GM19023 (cell line): ENCODE measurements around the gene CLOCK.

Experiments used
- ATAC-seq: cut with Tn5 transposase; IDR thresholded peaks from one replicate; pipeline ENCODE4 v1.9.1; 2021; ENCODE audit warnings: mild to moderate bottlenecking, moderate library complexity; ENCODE audit not compliant: unreplicated experiment

Gene CLOCK

GRCh38 chr4:55431710-55432336 lies 114.9 kb downstream of the CLOCK start:
- no peak for ATAC-seq

- no peak for ATAC-seq
These were observed 121.9 kb downstream of the CLOCK start for GRCh38 chr4:55424791-55425190.

GRCh38 chr4:55416176-55416575 lies 130.5 kb downstream of the CLOCK start:
- ATAC-seq = no peak

- no peak for ATAC-seq
These were observed 135.1 kb downstream of the CLOCK start for GRCh38 chr4:55411621-55412020.

GRCh38 chr4:55410431-55410830 lies 136.3 kb downstream of the CLOCK start:
- no peak for ATAC-seq

- ATAC-seq = peak; percentile 82
These were observed 137.1 kb downstream of the CLOCK start for GRCh38 chr4:55409468-55410171.

GRCh38 chr4:55407764-55408163 lies 138.9 kb downstream of the CLOCK start:
- ATAC-seq = no peak

- no peak for ATAC-seq
These were observed 139.6 kb downstream of the CLOCK start for GRCh38 chr4:55407119-55407518.

GRCh38 chr4:55406545-55406944 lies 140.2 kb downstream of the CLOCK start:
- no peak for ATAC-seq

- ATAC-seq = no peak
These were observed 141.6 kb downstream of the CLOCK start for GRCh38 chr4:55405073-55405472.

- no peak for ATAC-seq
These were observed 147.1 kb downstream of the CLOCK start for GRCh38 chr4:55399581-55399980.

GRCh38 chr4:55398966-55399365 lies 147.7 kb downstream of the CLOCK start:
- no peak for ATAC-seq

GRCh38 chr4:55398461-55398860 lies 148.2 kb downstream of the CLOCK start:
- ATAC-seq = no peak

- ATAC-seq = no peak
These were observed 149.0 kb downstream of the CLOCK start for GRCh38 chr4:55397520-55398321.

GRCh38 chr4:55397126-55397436 lies 149.6 kb downstream of the CLOCK start:
- ATAC-seq = no peak

GRCh38 chr4:55396308-55397125 lies 150.2 kb downstream of the CLOCK start:
- ATAC-seq = peak; percentile 33

- peak; percentile 96 for ATAC-seq
These were observed 151.0 kb downstream of the CLOCK start, which contains the start of gene TMEM165 for GRCh38 chr4:55395529-55396307. Gene TMEM165 (plus strand): TSS chr4:55395957. CDS start chr4:55396190, 233 bp downstream.

GRCh38 chr4:55395218-55395528 lies 151.5 kb downstream of the CLOCK start:
- peak; percentile 0 for ATAC-seq

GRCh38 chr4:55393461-55394320 lies 153.0 kb downstream of the CLOCK start:
- ATAC-seq = no peak
